HG02798 (cell line): ENCODE measurements around the gene RASGEF1C.

Source experiments
- ATAC-seq: cut with Tn5 transposase; IDR thresholded peaks from one replicate; pipeline ENCODE4 v1.9.1; 2021; ENCODE audit warnings: mild to moderate bottlenecking; ENCODE audit not compliant: unreplicated experiment, poor library complexity

RASGEF1C gene

GRCh38 chr5:180191716-180192115 is 17.3 kb downstream of the RASGEF1C start:
- ATAC-seq = no peak

GRCh38 chr5:180187767-180188166 is 21.2 kb downstream of the RASGEF1C start:
- ATAC-seq = no peak

GRCh38 chr5:180180846-180181245 is 28.2 kb downstream of the RASGEF1C start:
- ATAC-seq = no peak

- no peak for ATAC-seq
Measured at GRCh38 chr5:180180421-180180820, 28.6 kb downstream of the RASGEF1C start.

GRCh38 chr5:180179442-180180420 is 29.3 kb downstream of the RASGEF1C start:
- no peak for ATAC-seq

GRCh38 chr5:180178531-180179441 is 30.2 kb downstream of the RASGEF1C start:
- ATAC-seq = no peak

GRCh38 chr5:180176191-180176590 is 32.8 kb downstream of the RASGEF1C start:
- ATAC-seq = no peak

- no peak for ATAC-seq
Measured at GRCh38 chr5:180175015-180175431, 34.0 kb downstream of the RASGEF1C start.

GRCh38 chr5:180174587-180174972 is 34.4 kb downstream of the RASGEF1C start:
- no peak for ATAC-seq

- ATAC-seq = no peak
Measured at GRCh38 chr5:180173875-180174586, 35.0 kb downstream of the RASGEF1C start.

GRCh38 chr5:180173198-180173544 is 35.8 kb downstream of the RASGEF1C start:
- no peak for ATAC-seq

- no peak for ATAC-seq
Measured at GRCh38 chr5:180172447-180173197, 36.4 kb downstream of the RASGEF1C start.

GRCh38 chr5:180171568-180172094 is 37.4 kb downstream of the RASGEF1C start:
- no peak for ATAC-seq

GRCh38 chr5:180170810-180171567 is 38.0 kb downstream of the RASGEF1C start:
- ATAC-seq = no peak

GRCh38 chr5:180170106-180170809 is 38.8 kb downstream of the RASGEF1C start:
- ATAC-seq = no peak

- ATAC-seq = no peak
Measured at GRCh38 chr5:180169248-180170105, 39.5 kb downstream of the RASGEF1C start.

GRCh38 chr5:180168758-180169157 is 40.3 kb downstream of the RASGEF1C start:
- ATAC-seq = no peak
